H9 (cell line): ENCODE measurements around the gene SSBP1. TPM values are rescaled to one million over a fixed set of nuclear protein-coding genes. Genes with fewer than 3 reads are reported as not detected.

ENCODE experiments used
- DNase-seq: peaks from one replicate; pipeline ENCODE4 v3.0.0-alpha.2; 2017
- H2AFZ ChIP-seq: one replicate; pipeline ENCODE4 v1.6.1; 2013; ENCODE audit warnings: mild to moderate bottlenecking, low read length, control low read depth, moderate library complexity
- H2AK5ac ChIP-seq: 2 replicates; pipeline ENCODE4 v1.6.1; 2013; ENCODE audit warnings: low read length, control low read depth, mixed read lengths; ENCODE audit not compliant: insufficient read length
- H2BK120ac ChIP-seq: one replicate; pipeline ENCODE4 v1.6.1; 2013; ENCODE audit warnings: low read depth, mild to moderate bottlenecking, low read length, control low read depth, inconsistent platforms; ENCODE audit not compliant: poor library complexity, severe bottlenecking
- H2BK12ac ChIP-seq: 2 replicates; pipeline ENCODE4 v1.6.1; 2013; ENCODE audit warnings: low read length, control low read depth, mixed read lengths, low read depth; ENCODE audit not compliant: insufficient read length
- H2BK15ac ChIP-seq: 2 replicates; pipeline ENCODE4 v1.6.1; 2013; ENCODE audit warnings: low read depth, low read length, control low read depth
- H2BK20ac ChIP-seq: one replicate; pipeline ENCODE4 v1.6.1; 2013; ENCODE audit warnings: low read depth, mild to moderate bottlenecking, low read length, control low read depth, inconsistent platforms; ENCODE audit not compliant: poor library complexity, severe bottlenecking
- H2BK5ac ChIP-seq: 2 replicates; pipeline ENCODE4 v1.6.1; 2013; ENCODE audit warnings: low read length, control low read depth, mixed read lengths; ENCODE audit not compliant: insufficient read length
- H3K14ac ChIP-seq: 2 replicates; pipeline ENCODE4 v1.6.1; 2013; ENCODE audit warnings: low read length, control low read depth; ENCODE audit not compliant: insufficient read depth
- H3K18ac ChIP-seq: 2 replicates; pipeline ENCODE4 v1.6.1; 2013; ENCODE audit warnings: low read depth, mild to moderate bottlenecking, mixed read lengths, low read length, control low read depth; ENCODE audit not compliant: insufficient read length
- H3K23ac ChIP-seq: 2 replicates; pipeline ENCODE4 v1.6.1; 2013; ENCODE audit warnings: low read length, control low read depth, mixed read lengths, low read depth; ENCODE audit not compliant: insufficient read length
- H3K23me2 ChIP-seq: 2 replicates; pipeline ENCODE4 v1.6.1; 2013; ENCODE audit warnings: low read depth, mild to moderate bottlenecking, mixed read lengths, low read length, control low read depth; ENCODE audit not compliant: insufficient read length, poor library complexity, severe bottlenecking
- H3K27ac ChIP-seq: 2 replicates; pipeline ENCODE4 v1.5.1; 2013; ENCODE audit warnings: low read length, control low read depth, mixed read lengths, low read depth; ENCODE audit not compliant: insufficient read length
- H3K27me3 ChIP-seq: 2 replicates; pipeline ENCODE4 v1.6.1; 2013; ENCODE audit warnings: low read length, control low read depth, inconsistent platforms; ENCODE audit not compliant: insufficient read depth
- H3K4ac ChIP-seq: 2 replicates; pipeline ENCODE4 v1.6.1; 2013; ENCODE audit warnings: low read depth, mild to moderate bottlenecking, control low read depth, inconsistent platforms, low read length, moderate library complexity
- H3K4me1 ChIP-seq: 2 replicates; pipeline ENCODE4 v1.6.1; 2013; ENCODE audit warnings: low read length, control low read depth, inconsistent platforms; ENCODE audit not compliant: insufficient read depth
- H3K4me2 ChIP-seq: 2 replicates; pipeline ENCODE4 v1.6.1; 2013; ENCODE audit warnings: low read length, control low read depth, mixed read lengths; ENCODE audit not compliant: insufficient read length, insufficient read depth
- H3K56ac ChIP-seq: 2 replicates; pipeline ENCODE4 v1.6.1; 2013; ENCODE audit warnings: low read depth, mild to moderate bottlenecking, mixed read lengths, low read length, control low read depth; ENCODE audit not compliant: insufficient read length
- H3K79me1 ChIP-seq: 2 replicates; pipeline ENCODE4 v1.6.1; 2013; ENCODE audit warnings: low read depth, mild to moderate bottlenecking, moderate library complexity, low read length, control low read depth, inconsistent platforms; ENCODE audit not compliant: insufficient read depth, poor library complexity, severe bottlenecking
- H3K79me2 ChIP-seq: 2 replicates; pipeline ENCODE4 v1.6.1; 2013; ENCODE audit warnings: low read length, control low read depth, inconsistent platforms; ENCODE audit not compliant: insufficient read depth
- H3K9ac ChIP-seq: 2 replicates; pipeline ENCODE4 v1.6.1; 2013; ENCODE audit warnings: low read length, control low read depth, mixed read lengths; ENCODE audit not compliant: insufficient read length; ENCODE audit errors: extremely low read depth
- H3K9me3 ChIP-seq: one replicate; pipeline ENCODE4 v1.6.1; 2013; ENCODE audit warnings: low read depth, low read length, inconsistent platforms; ENCODE audit not compliant: control insufficient read depth
- H3T11ph ChIP-seq: one replicate; pipeline ENCODE4 v1.6.1; 2013; ENCODE audit warnings: mild to moderate bottlenecking, low read length, control low read depth, inconsistent platforms
- H4K20me1 ChIP-seq: one replicate; pipeline ENCODE4 v1.6.1; 2013; ENCODE audit not compliant: control insufficient read depth, insufficient read length, insufficient read depth
- H4K5ac ChIP-seq: 2 replicates; pipeline ENCODE4 v1.6.1; 2013; ENCODE audit warnings: low read depth, mild to moderate bottlenecking, mixed read lengths, low read length, control low read depth; ENCODE audit not compliant: insufficient read length
- H4K8ac ChIP-seq: replicated peaks from 2 replicates; pipeline ENCODE4 v1.6.1; 2013; ENCODE audit warnings: low read length, control low read depth, mixed read lengths, low read depth; ENCODE audit not compliant: insufficient read length
- H4K91ac ChIP-seq: 2 replicates; pipeline ENCODE4 v1.6.1; 2013; ENCODE audit warnings: low read depth, mild to moderate bottlenecking, moderate library complexity, mixed read lengths, low read length, control low read depth; ENCODE audit not compliant: insufficient read length
- H3K27ac Mint-ChIP-seq, 3 experiments: 2 replicates in 2 of 3; 3 replicates in 1 of 3; pipeline ENCODE4 v1.8.0; 2020 to 2021; ENCODE audit warnings: mixed read lengths in 3 of 3, mild to moderate bottlenecking in 1 of 3, moderate library complexity in 1 of 3
- H3K27me3 Mint-ChIP-seq: 2 replicates; pipeline ENCODE4 v1.8.0; 2021; ENCODE audit warnings: low read depth, mild to moderate bottlenecking, moderate library complexity, mixed read lengths
- H3K36me3 Mint-ChIP-seq, 3 experiments: 2 replicates in 2 of 3; 3 replicates in 1 of 3; pipeline ENCODE4 v1.8.0; 2020 to 2021; ENCODE audit warnings: low read depth in 3 of 3, mixed read lengths in 3 of 3; ENCODE audit not compliant: insufficient read depth in 1 of 3
- H3K4me1 Mint-ChIP-seq, 2 experiments: 2 replicates each; pipeline ENCODE4 v1.8.0; 2020; ENCODE audit warnings: mixed read lengths in 2 of 2
- H3K4me3 Mint-ChIP-seq, 2 experiments: 2 replicates in 1 of 2; 3 replicates in 1 of 2; pipeline ENCODE4 v1.8.0; 2020 to 2021; ENCODE audit warnings: mild to moderate bottlenecking in 2 of 2, mixed read lengths in 2 of 2, moderate library complexity in 1 of 2
- H3K9me3 Mint-ChIP-seq, 2 experiments: 2 replicates in 1 of 2; 3 replicates in 1 of 2; pipeline ENCODE4 v1.8.0; 2020; ENCODE audit warnings: mild to moderate bottlenecking in 2 of 2, mixed read lengths in 2 of 2, moderate library complexity in 1 of 2
- WGBS: extraction: QIAGEN DNeasy Blood & Tissue Kit; methylation state at CpG from one replicate; pipeline ENCODE4 v1.1.7; 2013; ENCODE audit warnings: missing lambda C conversion rate, low lambda C conversion rate, mixed read lengths; ENCODE audit not compliant: insufficient read length; ENCODE audit errors: extremely low coverage; 5-methylcytosine and 5-hydroxymethylcytosine counted together
- total RNA-seq: library from RNA; stranded (reverse); gene quantifications from 2 replicates; pipeline ENCODE4 v1.2.1, GENCODE V29; 2021
- TF ChIP-seq, protein P1 (sequence below): fragments of 200-600 bp; sonication (generic); conservative IDR thresholded peaks from 3 replicates; pipeline ENCODE4 v1.8.0; 2021; ENCODE audit warnings: antibody characterized with exemption, mild to moderate bottlenecking

Gene SSBP1
- total RNA-seq, 1 experiment from 2014 or later = 266 TPM

DNA sequence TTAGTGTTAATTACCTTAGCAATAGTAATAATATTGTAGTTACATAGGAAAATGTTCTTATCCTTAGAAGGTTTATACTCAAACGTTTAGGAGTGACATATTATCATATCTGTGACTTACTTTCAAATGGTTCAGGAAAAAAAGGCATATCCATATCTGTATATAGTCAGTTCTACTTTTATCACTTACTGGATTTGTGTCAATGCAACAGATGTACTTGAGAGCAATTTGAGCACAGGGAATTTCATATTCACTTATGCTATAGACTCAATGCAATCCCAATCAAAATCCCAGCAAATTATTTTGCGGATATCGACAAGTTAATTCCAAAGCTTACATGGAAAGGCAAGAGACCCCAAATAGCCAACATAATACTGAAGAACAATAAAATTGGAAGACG is 46.2 kb upstream of the SSBP1 start:
- no peak overlapping the region for H2BK15ac ChIP-seq
- H3K4me1 Mint-ChIP-seq = peaks cover 35 to 49% of the 10 kb centered on the region in 2 experiments
- TF ChIP-seq, protein P1, sequence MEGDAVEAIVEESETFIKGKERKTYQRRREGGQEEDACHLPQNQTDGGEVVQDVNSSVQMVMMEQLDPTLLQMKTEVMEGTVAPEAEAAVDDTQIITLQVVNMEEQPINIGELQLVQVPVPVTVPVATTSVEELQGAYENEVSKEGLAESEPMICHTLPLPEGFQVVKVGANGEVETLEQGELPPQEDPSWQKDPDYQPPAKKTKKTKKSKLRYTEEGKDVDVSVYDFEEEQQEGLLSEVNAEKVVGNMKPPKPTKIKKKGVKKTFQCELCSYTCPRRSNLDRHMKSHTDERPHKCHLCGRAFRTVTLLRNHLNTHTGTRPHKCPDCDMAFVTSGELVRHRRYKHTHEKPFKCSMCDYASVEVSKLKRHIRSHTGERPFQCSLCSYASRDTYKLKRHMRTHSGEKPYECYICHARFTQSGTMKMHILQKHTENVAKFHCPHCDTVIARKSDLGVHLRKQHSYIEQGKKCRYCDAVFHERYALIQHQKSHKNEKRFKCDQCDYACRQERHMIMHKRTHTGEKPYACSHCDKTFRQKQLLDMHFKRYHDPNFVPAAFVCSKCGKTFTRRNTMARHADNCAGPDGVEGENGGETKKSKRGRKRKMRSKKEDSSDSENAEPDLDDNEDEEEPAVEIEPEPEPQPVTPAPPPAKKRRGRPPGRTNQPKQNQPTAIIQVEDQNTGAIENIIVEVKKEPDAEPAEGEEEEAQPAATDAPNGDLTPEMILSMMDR = no peak
- no peak overlapping the region for H2AFZ ChIP-seq
- no peak overlapping the region for H4K91ac ChIP-seq
- no peak overlapping the region for H4K8ac ChIP-seq
- H3K9me3 ChIP-seq = no peaks in the 10 kb centered on the region
- no peaks in the 10 kb centered on the region for H3K27me3 ChIP-seq
- H3K4me2 ChIP-seq = no peak overlapping the region
- H4K5ac ChIP-seq = no peak overlapping the region
- H3K27ac ChIP-seq = no peak overlapping the region
- H2BK12ac ChIP-seq = no peak overlapping the region
- H3T11ph ChIP-seq = no peak overlapping the region
- H4K20me1 ChIP-seq = no peaks in the 10 kb centered on the region
- H2BK5ac ChIP-seq = no peak overlapping the region
- no peak overlapping the region for H3K9ac ChIP-seq
- no peak overlapping the region for H2AK5ac ChIP-seq
- H3K27ac Mint-ChIP-seq = no peak overlapping the region
- H3K4me3 Mint-ChIP-seq = no peak overlapping the region
- H3K56ac ChIP-seq = no peak overlapping the region
- H3K79me2 ChIP-seq = peaks cover 2% of the 10 kb centered on the region; the same call in 1 of the 2 replicates
- H3K79me1 ChIP-seq = peaks cover 3% of the 10 kb centered on the region
- no peaks in the 10 kb centered on the region for H3K23me2 ChIP-seq
- no peak overlapping the region for H3K4ac ChIP-seq
- no peak overlapping the region for H2BK120ac ChIP-seq
- no peak overlapping the region for H3K14ac ChIP-seq
- no peak overlapping the region for H3K18ac ChIP-seq
- H2BK20ac ChIP-seq = no peak overlapping the region
- DNase-seq = no peak
- H3K27me3 Mint-ChIP-seq = no peaks in the 10 kb centered on the region
- H3K36me3 Mint-ChIP-seq = 0 out of 7 replicates have a peak, but pooled peaks cover 0 to 3% (median 0%) of the 10 kb centered on the region in 3 experiments
- H3K9me3 Mint-ChIP-seq = no peaks in the 10 kb centered on the region
- H3K4me1 ChIP-seq = peaks cover 6% of the 10 kb centered on the region; the same call in 1 of the 2 replicates
- no peak overlapping the region for H3K23ac ChIP-seq
- WGBS = no CpG with 5 or more reads among the region's 4 CpGs
